Measurements from ENCODE around the gene FEN1.

DNA sequence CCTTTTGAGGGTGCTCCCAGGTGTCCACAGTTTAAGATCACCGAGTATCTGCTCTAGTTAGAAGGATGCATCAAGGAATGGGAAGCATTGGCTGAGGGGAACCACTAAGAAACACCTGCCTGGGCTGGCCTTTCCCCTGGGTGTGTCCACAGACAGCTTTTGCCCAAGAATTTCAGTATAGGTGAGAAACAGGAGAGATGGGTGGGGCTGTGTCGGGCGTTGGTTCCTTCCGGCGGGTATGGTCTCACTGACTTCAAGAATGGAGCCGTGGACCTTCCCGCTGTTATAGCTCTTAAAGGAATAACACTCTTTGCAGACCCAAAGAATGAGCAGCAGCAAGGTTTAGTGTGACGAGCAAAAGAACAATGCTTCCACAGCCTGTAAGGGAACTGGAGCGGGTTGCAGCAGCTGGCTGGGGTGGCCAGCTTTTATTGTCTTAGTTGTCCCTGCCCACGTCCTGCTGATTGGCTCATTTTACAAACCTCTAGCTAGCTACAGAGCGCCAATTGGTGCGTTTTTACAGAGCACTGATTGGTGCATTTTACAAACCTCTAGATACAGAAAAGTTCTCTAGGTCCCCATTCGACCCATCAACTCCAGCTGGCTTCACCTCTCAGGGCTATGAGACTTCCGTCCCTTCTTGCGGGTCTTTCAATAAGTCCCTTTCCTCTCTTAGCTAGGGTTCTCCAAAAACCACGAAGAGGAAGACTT is 21.7 kb downstream of the FEN1 start:
- TF ChIP-seq EZH2phosphoT487 (IDR thresholded peaks at IDR 0.05; ENCODE audit: insufficient read depth, low read depth) (no peak), EZH2 (IDR thresholded peaks at IDR 0.05; ENCODE audit: insufficient read depth, poor library complexity, severe bottlenecking) (no peak)

Data from GM23248 (cell line).